HTR-8/SVneo (cell line): ENCODE data around the gene CD37.
A peak's percentile ranks its signal among the peaks of the same experiment; 100 is the strongest.
"Not testable (repeated sequence)": the region's sequence is repeated elsewhere in the genome, so short reads cannot be mapped to it uniquely, and the experiment has no call there.

ENCODE experiments used
- DNase-seq: peaks from one replicate; pipeline ENCODE4 v3.0.0; 2011; ENCODE audit warnings: low spot score, mixed read lengths; ENCODE audit not compliant: insufficient read length
- FAIRE-seq: peaks from 2 replicates; lab custom pipeline; 2011; peaks lifted over from hg19 to GRCh38; lab: Jason Lieb, UNC

CD37 gene

GRCh38 chr19:49335071-49335783 is at the start of gene CD37:
CD37 (plus strand) TSS chr19:49335406; CDS start chr19:49335541, 135 bp downstream.
- FAIRE-seq (no peak), DNase-seq (no peak)

GRCh38 chr19:49287141-49287770 is 48.0 kb upstream of the CD37 start:
- no peak for FAIRE-seq

GRCh38 chr19:49288205-49288604 is 47.0 kb upstream of the CD37 start:
- FAIRE-seq = not testable (repeated sequence)

More at GRCh38 chr19:49287141-49287770, 48.0 kb upstream of the CD37 start:
- no peak for DNase-seq

GRCh38 chr19:49289286-49289685 is 45.9 kb upstream of the CD37 start:
- not testable (repeated sequence) for FAIRE-seq, DNase-seq

More at GRCh38 chr19:49288205-49288604, 47.0 kb upstream of the CD37 start:
- not testable (repeated sequence) for DNase-seq

GRCh38 chr19:49290517-49290916 is 44.7 kb upstream of the CD37 start:
- DNase-seq (no peak), FAIRE-seq (no peak)

- DNase-seq = no peak
- no peak for FAIRE-seq
These were observed 40.8 kb upstream of the CD37 start for GRCh38 chr19:49294401-49294800.

GRCh38 chr19:49295208-49295880 is 39.9 kb upstream of the CD37 start:
- no peak for FAIRE-seq
- no peak for DNase-seq

- DNase-seq (no peak), FAIRE-seq (no peak)
These were observed 37.8 kb upstream of the CD37 start for GRCh38 chr19:49297403-49297802.

GRCh38 chr19:49298653-49299052 is 36.6 kb upstream of the CD37 start:
- FAIRE-seq, DNase-seq: not testable (repeated sequence)

GRCh38 chr19:49301165-49301865 is 33.9 kb upstream of the CD37 start:
- FAIRE-seq (peak; percentile 23), DNase-seq (peak; percentile 87)

- no peak for FAIRE-seq
- DNase-seq = no peak
These were observed 33.3 kb upstream of the CD37 start for GRCh38 chr19:49301866-49302252.

GRCh38 chr19:49306734-49307133 is 28.5 kb upstream of the CD37 start:
- DNase-seq, FAIRE-seq: not testable (repeated sequence)

- DNase-seq (no peak), FAIRE-seq (no peak)
These were observed 26.1 kb upstream of the CD37 start for GRCh38 chr19:49309087-49309486.

- no peak for FAIRE-seq
- DNase-seq = no peak
These were observed 20.1 kb upstream of the CD37 start for GRCh38 chr19:49315111-49315510.

GRCh38 chr19:49316284-49316683 is 18.9 kb upstream of the CD37 start:
- FAIRE-seq (no peak), DNase-seq (no peak)

GRCh38 chr19:49318296-49318695 is 16.9 kb upstream of the CD37 start:
- no peak for DNase-seq
- FAIRE-seq = no peak

- no peak for FAIRE-seq
- DNase-seq = no peak
These were observed 10.2 kb upstream of the CD37 start, which contains the start of gene SLC6A16 for GRCh38 chr19:49324801-49325576. SLC6A16 (minus strand) TSS chr19:49325191; CDS start chr19:49311347, 13,844 bp downstream.

GRCh38 chr19:49325756-49326155 is 9.4 kb upstream of the CD37 start:
- not testable (repeated sequence) for DNase-seq, FAIRE-seq

GRCh38 chr19:49326165-49326704 is 9.0 kb upstream of the CD37 start:
- no peak for FAIRE-seq
- no peak for DNase-seq
